HCT116 (cell line): ENCODE data around the gene NCOA1. TPM values are rescaled to one million over a fixed set of nuclear protein-coding genes. Genes with fewer than 3 reads are reported as not detected.

Source experiments
- ATAC-seq: fragments of 200-7000 bp; cut with Tn5 transposase; 2 replicates; pipeline ENCODE4 v1.9.1; 2020; ENCODE audit warnings: mild to moderate bottlenecking, moderate library complexity
- BruUV-seq: library from RNA; stranded (reverse); fragments of 400-500 nt; replicated peaks from 2 replicates; lab custom pipeline; 2021; lab: Mats Ljungman, UMichigan
- CTCF ChIA-PET: fragments of 300-600 bp; sonication (Branson Sonifier 250); formaldehyde crosslinking; loops from one replicate; lab custom pipeline; 2021; ENCODE audit warnings: antibody characterized with exemption; lab: Charles Lee
- POLR2A ChIA-PET: fragments of 300-600, 350-600 bp; sonication (Branson Sonifier 250); formaldehyde crosslinking; loops from one replicate; lab custom pipeline; 2021; ENCODE audit warnings: antibody characterized with exemption; lab: Charles Lee
- RAD21 ChIA-PET, 2 experiments: fragments of 300-600 bp; sonication (Branson Sonifier 250); formaldehyde crosslinking; loops; one replicate each; lab custom pipeline; 2023; ENCODE audit warnings: low total read pairs in 2 of 2; ENCODE audit not compliant: uncharacterized antibody in 2 of 2, unreplicated experiment in 2 of 2, low non-redundant PET in 1 of 2; lab: Charles Lee
- DNase-seq: peaks from one replicate; pipeline ENCODE4 v3.0.0-alpha.2; 2010; ENCODE audit warnings: low read depth, low spot score
- H2AFZ ChIP-seq: fragments of 200-600 bp; shearing (Covaris generic), sonication (generic); 2 replicates; pipeline ENCODE4 v1.6.1; 2017; ENCODE audit warnings: low read depth, mixed run types, mixed read lengths, antibody characterized with exemption, low read length; ENCODE audit not compliant: poor library complexity, severe bottlenecking
- H3K27ac ChIP-seq: 2 replicates; pipeline ENCODE4 v1.5.1; 2012; ENCODE audit warnings: low read depth, low read length
- H3K27me3 ChIP-seq: fragments of 200-600 bp; sonication (generic); 2 replicates; pipeline ENCODE4 v1.6.1; 2016; ENCODE audit warnings: mixed run types, low read length, mixed read lengths; ENCODE audit not compliant: insufficient read depth
- H3K36me3 ChIP-seq, 2 experiments: fragments of 200-500 bp in 1 of 2; fragments of 200-600 bp in 1 of 2; sonication (Bioruptor generic) in 1 of 2; sonication (generic) in 1 of 2; 2 replicates each; pipeline versions ENCODE4 v1.5.1 to v1.6.1; 2014 to 2016; ENCODE audit warnings: low read length in 2 of 2, inconsistent platforms in 1 of 2, mixed read lengths in 1 of 2, mixed run types in 1 of 2; ENCODE audit not compliant: insufficient read depth in 2 of 2, control insufficient read depth in 1 of 2
- H3K4me1 ChIP-seq, 2 experiments: fragments of 200-600 bp in 1 of 2; sonication (generic) in 1 of 2; 2 replicates each; pipeline versions ENCODE4 v1.5.1 to v1.6.1; 2012 to 2017; ENCODE audit warnings: low read length in 2 of 2, inconsistent platforms in 1 of 2, mild to moderate bottlenecking in 1 of 2, mixed read lengths in 1 of 2, mixed run types in 1 of 2, moderate library complexity in 1 of 2; ENCODE audit not compliant: insufficient read depth in 2 of 2, control insufficient read depth in 1 of 2
- H3K4me2 ChIP-seq: fragments of 200-600 bp; sonication (generic); 2 replicates; pipeline ENCODE4 v1.6.1; 2017; ENCODE audit warnings: mixed run types, low read length, mixed read lengths
- H3K4me3 ChIP-seq, 2 experiments: fragments of 200-600 bp in 1 of 2; sonication (generic) in 1 of 2; replicated peaks in 1 of 2; 2 replicates each; pipeline ENCODE4 v1.5.1; 2011 to 2016; ENCODE audit warnings: low read length in 2 of 2, control low read depth in 1 of 2, low read depth in 1 of 2, mild to moderate bottlenecking in 1 of 2, mixed read lengths in 1 of 2, mixed run types in 1 of 2
- H3K79me2 ChIP-seq: fragments of 200-600 bp; sonication (generic); 2 replicates; pipeline ENCODE4 v1.6.1; 2017; ENCODE audit warnings: mild to moderate bottlenecking, mixed run types, low read length, moderate library complexity, mixed read lengths; ENCODE audit not compliant: insufficient read depth
- H3K9ac ChIP-seq: fragments of 200-600 bp; sonication (generic); 2 replicates; pipeline ENCODE4 v1.6.1; 2016; ENCODE audit warnings: low read length, mixed read lengths
- H3K9me2 ChIP-seq: fragments of 200-600 bp; sonication (generic), shearing (Covaris generic); 2 replicates; pipeline ENCODE4 v1.6.1; 2017; ENCODE audit warnings: mixed run types, mild to moderate bottlenecking, moderate library complexity; ENCODE audit not compliant: insufficient read depth
- H3K9me3 ChIP-seq, 2 experiments: fragments of 200-500 bp in 1 of 2; fragments of 200-600 bp in 1 of 2; sonication (Bioruptor generic) in 1 of 2; sonication (generic) in 1 of 2; 2 replicates each; pipeline ENCODE4 v1.6.1; 2014 to 2017; ENCODE audit warnings: low read length in 2 of 2, mixed read lengths in 2 of 2, inconsistent platforms in 1 of 2, low read depth in 1 of 2, mild to moderate bottlenecking in 1 of 2, mixed run types in 1 of 2, moderate library complexity in 1 of 2; ENCODE audit not compliant: control insufficient read depth in 1 of 2, insufficient read depth in 1 of 2
- H4K20me1 ChIP-seq: fragments of 200-600 bp; sonication (generic), shearing (Covaris generic); 2 replicates; pipeline ENCODE4 v1.6.1; 2017; ENCODE audit warnings: mixed run types, mild to moderate bottlenecking, moderate library complexity; ENCODE audit not compliant: insufficient read depth
- EGR1 ChIP-seq: IDR thresholded peaks from 2 replicates; pipeline ENCODE4 v1.6.1; 2012; ENCODE audit warnings: low read depth
- EZH2 ChIP-seq: fragments of 200-600 bp; sonication (generic); IDR thresholded peaks from 2 replicates; pipeline ENCODE4 v1.6.1; 2017; ENCODE audit warnings: antibody characterized with exemption, mixed run types
- EZH2phosphoT487 ChIP-seq: fragments of 200-600 bp; IDR thresholded peaks from 2 replicates; pipeline ENCODE4 v1.6.1; 2018; ENCODE audit warnings: antibody characterized with exemption, borderline replicate concordance
- FOSL1 ChIP-seq: IDR thresholded peaks from 2 replicates; pipeline ENCODE4 v1.6.1; 2012; ENCODE audit warnings: low read depth
- JUND ChIP-seq: IDR thresholded peaks from 2 replicates; pipeline ENCODE4 v1.6.1; 2012
- POLR2AphosphoS5 ChIP-seq: IDR thresholded peaks from 2 replicates; pipeline ENCODE4 v1.6.1; 2011; ENCODE audit warnings: mild to moderate bottlenecking, low read depth, low read length, moderate library complexity
- YY1 ChIP-seq: IDR thresholded peaks from 2 replicates; pipeline ENCODE4 v1.6.1; 2011; ENCODE audit warnings: low read length, low read depth, moderate library complexity, mild to moderate bottlenecking; ENCODE audit not compliant: insufficient replicate concordance; ENCODE audit errors: extremely low read depth
- ZFX ChIP-seq: fragments of 450-650 bp; IDR thresholded peaks from 2 replicates; pipeline ENCODE4 v1.6.1; 2017
- ZNF274 ChIP-seq: fragments of 200-500 bp; sonication (Bioruptor generic); IDR thresholded peaks from 2 replicates; pipeline ENCODE4 v1.6.1; 2014; ENCODE audit warnings: mild to moderate bottlenecking, low read depth, low read length, inconsistent platforms
- intact Hi-C: fragments of 100-400 bp; cut with micrococcal nuclease; formaldehyde crosslinking; loops from 2 replicates; pipeline ENCODE4 v1.10.0; 2022
- total RNA-seq: library from RNA; stranded (reverse); gene quantifications from one replicate; pipeline ENCODE4 v1.2.1, GENCODE V29; 2021; ENCODE audit not compliant: unreplicated experiment
- TF ChIP-seq, protein P1 (sequence below): IDR thresholded peaks from 2 replicates; pipeline ENCODE4 v1.6.1; 2012
- TF ChIP-seq, protein P2 (sequence below): IDR thresholded peaks from 2 replicates; pipeline ENCODE4 v1.6.1; 2012; ENCODE audit warnings: low read depth
- TF ChIP-seq, protein P3 (sequence below): IDR thresholded peaks from 2 replicates; pipeline ENCODE4 v1.6.1; 2012
- TF ChIP-seq, protein P4 (sequence below), 3 experiments: fragments of 200-600 bp in 1 of 3; sonication (generic) in 1 of 3; IDR thresholded peaks in 2 of 3; conservative IDR thresholded peaks in 1 of 3; 2 replicates each; pipeline ENCODE4 v1.5.1; 2012 to 2017; ENCODE audit warnings: low read depth in 2 of 3, low read length in 2 of 3, antibody characterized with exemption in 1 of 3, borderline replicate concordance in 1 of 3, control low read depth in 1 of 3, mild to moderate bottlenecking in 1 of 3, mixed read lengths in 1 of 3, mixed run types in 1 of 3, moderate library complexity in 1 of 3; ENCODE audit not compliant: insufficient read depth in 1 of 3

NCOA1 gene
- total RNA-seq, 1 experiment from 2014 or later: 10.4 TPM

DNA sequence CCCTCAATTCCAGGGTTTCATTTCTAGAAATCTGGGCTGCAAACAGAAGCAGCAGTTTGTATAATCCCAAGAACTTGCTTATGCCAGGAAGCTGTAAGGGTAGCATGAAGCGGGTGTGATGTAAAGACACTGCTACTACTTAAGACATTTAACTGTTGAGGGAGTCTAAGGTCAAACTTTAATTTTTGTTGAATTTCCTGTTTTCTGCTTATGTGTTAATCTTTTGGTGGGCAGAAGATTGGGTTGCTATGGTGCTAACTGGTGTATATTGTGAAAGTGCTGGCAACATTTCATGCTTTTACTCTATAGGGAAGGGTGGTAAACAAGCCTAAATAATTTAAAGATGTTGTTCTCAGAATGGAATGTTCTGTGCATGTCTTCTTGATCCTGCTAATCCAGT lies 2.7 kb downstream of the NCOA1 start:
- Histone ChIP-seq H3K9me3 (no peaks in the 10 kb centered on the region), H3K4me3 (no peak overlapping the region), H3K4me1 (peaks cover 8 to 24% of the 10 kb centered on the region in 2 experiments), H3K9ac (no peak overlapping the region), H3K27ac (no peak overlapping the region), H3K9me2 (no peaks in the 10 kb centered on the region), H2AFZ (no peak overlapping the region), H3K79me2 (no peaks in the 10 kb centered on the region), H3K27me3 (peaks cover 3% of the 10 kb centered on the region; the same call in 1 of the 2 replicates), H4K20me1 (no peaks in the 10 kb centered on the region), H3K4me2 (no peak overlapping the region), H3K36me3 (no peaks in the 10 kb centered on the region)
- POLR2A ChIA-PET: no interaction called here
- TSS peak; percentile 42 for BruUV-seq
- CTCF ChIA-PET: no interaction called here
- DNase-seq (no peak), ATAC-seq (no peak)
- RAD21 ChIA-PET: no interaction called here
- TF ChIP-seq ZFX (no peak), JUND (no peak), FOSL1 (no peak), EGR1 (no peak), YY1 (no peak), POLR2AphosphoS5 (no peak), ZNF274 (no peak), EZH2 (no peak), EZH2phosphoT487 (no peak)
- TF ChIP-seq, protein P1, sequence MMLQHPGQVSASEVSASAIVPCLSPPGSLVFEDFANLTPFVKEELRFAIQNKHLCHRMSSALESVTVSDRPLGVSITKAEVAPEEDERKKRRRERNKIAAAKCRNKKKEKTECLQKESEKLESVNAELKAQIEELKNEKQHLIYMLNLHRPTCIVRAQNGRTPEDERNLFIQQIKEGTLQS: no peak
- TF ChIP-seq, protein P2, sequence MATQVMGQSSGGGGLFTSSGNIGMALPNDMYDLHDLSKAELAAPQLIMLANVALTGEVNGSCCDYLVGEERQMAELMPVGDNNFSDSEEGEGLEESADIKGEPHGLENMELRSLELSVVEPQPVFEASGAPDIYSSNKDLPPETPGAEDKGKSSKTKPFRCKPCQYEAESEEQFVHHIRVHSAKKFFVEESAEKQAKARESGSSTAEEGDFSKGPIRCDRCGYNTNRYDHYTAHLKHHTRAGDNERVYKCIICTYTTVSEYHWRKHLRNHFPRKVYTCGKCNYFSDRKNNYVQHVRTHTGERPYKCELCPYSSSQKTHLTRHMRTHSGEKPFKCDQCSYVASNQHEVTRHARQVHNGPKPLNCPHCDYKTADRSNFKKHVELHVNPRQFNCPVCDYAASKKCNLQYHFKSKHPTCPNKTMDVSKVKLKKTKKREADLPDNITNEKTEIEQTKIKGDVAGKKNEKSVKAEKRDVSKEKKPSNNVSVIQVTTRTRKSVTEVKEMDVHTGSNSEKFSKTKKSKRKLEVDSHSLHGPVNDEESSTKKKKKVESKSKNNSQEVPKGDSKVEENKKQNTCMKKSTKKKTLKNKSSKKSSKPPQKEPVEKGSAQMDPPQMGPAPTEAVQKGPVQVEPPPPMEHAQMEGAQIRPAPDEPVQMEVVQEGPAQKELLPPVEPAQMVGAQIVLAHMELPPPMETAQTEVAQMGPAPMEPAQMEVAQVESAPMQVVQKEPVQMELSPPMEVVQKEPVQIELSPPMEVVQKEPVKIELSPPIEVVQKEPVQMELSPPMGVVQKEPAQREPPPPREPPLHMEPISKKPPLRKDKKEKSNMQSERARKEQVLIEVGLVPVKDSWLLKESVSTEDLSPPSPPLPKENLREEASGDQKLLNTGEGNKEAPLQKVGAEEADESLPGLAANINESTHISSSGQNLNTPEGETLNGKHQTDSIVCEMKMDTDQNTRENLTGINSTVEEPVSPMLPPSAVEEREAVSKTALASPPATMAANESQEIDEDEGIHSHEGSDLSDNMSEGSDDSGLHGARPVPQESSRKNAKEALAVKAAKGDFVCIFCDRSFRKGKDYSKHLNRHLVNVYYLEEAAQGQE: no peak
- TF ChIP-seq, protein P3, sequence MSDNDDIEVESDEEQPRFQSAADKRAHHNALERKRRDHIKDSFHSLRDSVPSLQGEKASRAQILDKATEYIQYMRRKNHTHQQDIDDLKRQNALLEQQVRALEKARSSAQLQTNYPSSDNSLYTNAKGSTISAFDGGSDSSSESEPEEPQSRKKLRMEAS: no peak
- TF ChIP-seq, protein P4, sequence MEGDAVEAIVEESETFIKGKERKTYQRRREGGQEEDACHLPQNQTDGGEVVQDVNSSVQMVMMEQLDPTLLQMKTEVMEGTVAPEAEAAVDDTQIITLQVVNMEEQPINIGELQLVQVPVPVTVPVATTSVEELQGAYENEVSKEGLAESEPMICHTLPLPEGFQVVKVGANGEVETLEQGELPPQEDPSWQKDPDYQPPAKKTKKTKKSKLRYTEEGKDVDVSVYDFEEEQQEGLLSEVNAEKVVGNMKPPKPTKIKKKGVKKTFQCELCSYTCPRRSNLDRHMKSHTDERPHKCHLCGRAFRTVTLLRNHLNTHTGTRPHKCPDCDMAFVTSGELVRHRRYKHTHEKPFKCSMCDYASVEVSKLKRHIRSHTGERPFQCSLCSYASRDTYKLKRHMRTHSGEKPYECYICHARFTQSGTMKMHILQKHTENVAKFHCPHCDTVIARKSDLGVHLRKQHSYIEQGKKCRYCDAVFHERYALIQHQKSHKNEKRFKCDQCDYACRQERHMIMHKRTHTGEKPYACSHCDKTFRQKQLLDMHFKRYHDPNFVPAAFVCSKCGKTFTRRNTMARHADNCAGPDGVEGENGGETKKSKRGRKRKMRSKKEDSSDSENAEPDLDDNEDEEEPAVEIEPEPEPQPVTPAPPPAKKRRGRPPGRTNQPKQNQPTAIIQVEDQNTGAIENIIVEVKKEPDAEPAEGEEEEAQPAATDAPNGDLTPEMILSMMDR (IDR thresholded peaks at IDR 0.05 in 2 of 3, conservative IDR thresholded peaks at IDR 0.05 in 1 of 3; ENCODE audit: borderline replicate concordance in 1 of 3, insufficient read depth in 1 of 3, low read depth in 2 of 3, low read length in 2 of 3): no peak
- intact Hi-C loops: no loop called here
